Measurements from ENCODE around the gene FAM107B.

- TF ChIP-seq CTCF (conservative IDR thresholded peaks at IDR 0.05; ENCODE audit: low read depth in 2 of 2) (no peak), EZH2 (IDR thresholded peaks at IDR 0.05; ENCODE audit: low read depth, unreplicated experiment) (no peak), EZH2phosphoT487 (IDR thresholded peaks at IDR 0.05; ENCODE audit: unreplicated experiment) (no peak), POLR2AphosphoS5 (IDR thresholded peaks at IDR 0.05; ENCODE audit: low read depth) (no peak), REST (IDR thresholded peaks at IDR 0.05; ENCODE audit: unreplicated experiment) (no peak), NANOG (IDR thresholded peaks at IDR 0.05; ENCODE audit: borderline replicate concordance) (no peak), CREB1 (CRISPR knock-in tag; IDR thresholded peaks at IDR 0.05; ENCODE audit: low read depth) (no peak), JUNB (IDR thresholded peaks at IDR 0.05; ENCODE audit: unreplicated experiment) (no peak), ZNF331 (CRISPR knock-in tag; IDR thresholded peaks at IDR 0.05; ENCODE audit: low read depth) (no peak), STAT1 (IDR thresholded peaks at IDR 0.05; ENCODE audit: unreplicated experiment) (no peak), ETS1 (IDR thresholded peaks at IDR 0.05) (no peak), ZNF462 (CRISPR knock-in tag; IDR thresholded peaks at IDR 0.05) (no peak)
These were observed 165.5 kb downstream of the FAM107B start for GRCh38 chr10:14609178-14609577.

All from GM23338 (cell line).